NCI-H187 (cell line): ENCODE measurements around the gene LMX1B.
"Not testable (repeated sequence)": the region's sequence is repeated elsewhere in the genome, so short reads cannot be mapped to it uniquely, and the experiment has no call there.

Experiments
- DNase-seq, 2 experiments: peaks; one replicate each; lab custom pipeline; 2025; lab: John Stamatoyannopoulos, UW

Gene LMX1B

GRCh38 chr9:126696401-126697145 is 82.8 kb downstream of the LMX1B start:
- no peak for DNase-seq

DNA sequence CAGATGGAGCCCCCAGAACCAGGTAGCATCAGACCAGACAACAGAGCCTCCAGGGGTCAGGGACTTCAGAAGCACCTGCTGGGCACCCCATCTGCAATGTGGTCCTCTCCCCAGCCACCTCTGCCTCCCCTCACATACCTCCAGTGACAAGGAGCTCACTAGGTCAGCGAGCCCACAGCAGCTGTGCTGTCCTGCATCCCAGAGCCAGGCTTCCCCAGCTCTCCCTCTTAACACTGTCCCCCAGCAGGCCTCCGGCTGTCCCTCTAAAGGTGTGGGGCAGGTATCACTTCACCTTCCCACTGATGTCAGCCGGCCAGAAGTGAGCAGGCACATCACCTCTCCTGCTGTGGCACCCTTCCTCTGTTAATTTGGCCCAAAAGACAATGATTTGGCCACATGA is 83.6 kb downstream of the LMX1B start:
- no peak for DNase-seq

DNA sequence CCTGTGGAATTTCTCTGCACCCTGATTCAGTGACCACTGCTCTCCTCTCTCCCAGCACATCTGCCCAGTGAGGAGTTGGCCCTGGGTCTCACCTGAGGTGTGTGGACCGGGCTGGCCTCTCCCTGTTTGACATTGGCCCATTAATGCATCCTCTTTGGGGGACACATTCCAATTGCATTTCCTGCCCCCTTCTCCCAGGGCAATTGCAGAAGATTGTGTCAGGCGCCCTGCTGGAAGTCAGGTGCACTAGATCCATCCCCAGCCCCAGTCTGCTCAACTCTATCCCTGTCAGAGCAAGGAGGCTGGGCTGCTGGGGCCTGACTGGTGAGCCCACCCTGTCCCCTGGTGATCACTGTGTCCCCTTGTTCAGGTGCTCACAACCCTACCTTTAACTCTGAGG is 84.5 kb downstream of the LMX1B start:
- DNase-seq, result no peak

DNA sequence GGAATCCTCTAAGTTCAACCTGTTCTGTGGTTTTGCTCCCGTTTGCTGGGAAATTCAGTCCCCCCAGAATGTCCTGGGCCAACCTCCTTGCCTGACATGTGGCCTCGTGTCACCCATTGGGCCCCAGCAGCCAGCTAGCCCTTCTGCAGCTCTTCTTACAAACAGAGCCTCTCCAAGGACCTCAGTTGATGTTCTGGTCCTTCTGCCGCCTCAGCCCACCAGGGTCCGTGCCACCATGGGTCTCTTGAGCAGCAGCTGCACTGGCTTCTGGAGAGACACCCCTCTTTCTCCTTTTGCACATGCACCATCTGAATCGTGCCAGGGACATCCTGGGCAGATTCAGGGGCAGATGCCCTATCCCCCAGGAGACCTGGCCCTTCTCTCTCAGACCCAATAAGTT is 85.0 kb downstream of the LMX1B start:
- DNase-seq, result no peak

- no peak for DNase-seq
Observed at GRCh38 chr9:126699401-126699881, 85.7 kb downstream of the LMX1B start.

GRCh38 chr9:126700296-126700695 is 86.6 kb downstream of the LMX1B start:
- no peak for DNase-seq

- no peak for DNase-seq
Observed at GRCh38 chr9:126700903-126701812, 87.4 kb downstream of the LMX1B start.

GRCh38 chr9:126701813-126702140 is 88.0 kb downstream of the LMX1B start:
- no peak for DNase-seq

- DNase-seq, result no peak
Observed at GRCh38 chr9:126702151-126703001, 88.6 kb downstream of the LMX1B start.

GRCh38 chr9:126703002-126703865 is 89.5 kb downstream of the LMX1B start:
- no peak for DNase-seq

- no peak for DNase-seq
Observed at GRCh38 chr9:126703866-126704156, 90.1 kb downstream of the LMX1B start.

DNA sequence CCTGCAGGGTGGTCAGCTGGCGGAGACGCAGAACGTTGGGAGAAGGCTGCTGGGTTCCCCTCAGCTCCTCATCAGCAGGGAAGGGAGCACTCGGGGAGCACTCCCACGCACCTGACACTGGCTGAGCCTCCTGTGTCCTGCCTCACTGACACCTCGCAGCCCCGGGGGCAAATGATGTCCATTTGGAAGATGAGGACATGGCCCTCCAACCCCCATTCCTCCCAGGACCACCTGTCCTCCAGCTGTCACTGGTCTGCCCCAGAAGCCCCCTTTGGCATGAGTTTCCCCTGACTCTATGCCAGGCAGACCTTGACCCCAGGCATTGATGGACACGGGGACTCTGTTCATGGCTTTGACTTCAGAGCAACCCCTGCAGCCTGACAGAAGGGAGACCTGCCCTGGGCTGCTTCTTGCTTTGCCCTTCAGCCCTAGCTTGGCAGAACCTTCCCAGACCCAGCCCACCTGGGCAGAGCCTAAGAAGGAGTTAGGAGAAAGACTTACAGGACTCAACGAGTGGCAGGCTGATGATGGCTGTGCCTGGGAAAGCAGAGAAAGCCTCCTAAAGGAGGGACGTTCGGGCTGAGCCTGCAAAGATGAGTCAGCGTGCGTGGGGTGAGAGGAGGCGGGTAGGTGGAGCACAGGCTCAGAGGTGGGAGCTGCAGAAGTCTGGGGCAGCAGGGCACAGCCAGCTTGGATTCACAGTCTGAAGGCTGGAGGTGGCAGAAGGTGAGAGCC is 90.6 kb downstream of the LMX1B start:
- DNase-seq, result no peak

DNA sequence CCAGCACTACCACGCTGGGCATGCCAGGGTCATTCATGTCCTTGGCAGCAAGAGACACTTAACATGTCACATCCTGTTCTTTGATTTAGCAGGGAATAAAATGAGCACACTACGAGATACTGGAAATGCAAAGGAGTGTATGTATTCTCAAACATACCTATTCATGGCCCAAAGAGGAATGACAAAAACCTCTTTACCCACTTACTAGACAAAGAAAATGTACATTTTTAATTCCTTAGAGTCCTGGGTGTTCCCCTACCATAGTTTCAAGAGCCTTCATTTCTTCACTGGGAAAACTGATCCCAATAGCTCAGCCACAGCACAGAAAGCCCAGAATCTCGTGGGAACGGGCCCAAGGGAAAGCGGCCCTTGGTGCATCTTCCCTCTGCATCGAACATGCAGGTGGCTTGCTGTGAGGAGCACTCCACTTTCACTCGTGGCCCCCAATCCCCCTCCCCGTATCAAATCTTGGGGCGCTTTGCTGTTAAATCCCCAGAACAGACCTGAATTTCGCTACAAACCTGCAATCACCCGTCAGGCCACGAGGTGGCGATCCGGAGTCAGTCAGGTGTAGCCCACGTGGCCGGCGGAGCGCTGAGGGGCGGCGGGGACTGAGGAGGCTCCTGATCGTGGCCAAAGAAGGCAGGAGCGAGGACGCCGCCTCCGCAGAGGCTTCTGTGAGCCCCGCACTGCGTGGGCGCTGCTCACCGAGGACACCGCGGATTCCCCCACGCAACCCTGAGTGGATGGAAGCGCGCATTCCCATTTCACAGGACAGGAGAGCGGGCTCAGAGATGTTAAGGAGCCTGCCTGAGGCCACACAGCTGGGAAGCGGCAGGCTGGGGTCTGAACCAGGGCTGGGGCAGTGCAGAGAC is 91.4 kb downstream of the LMX1B start:
- DNase-seq, result no peak

DNA sequence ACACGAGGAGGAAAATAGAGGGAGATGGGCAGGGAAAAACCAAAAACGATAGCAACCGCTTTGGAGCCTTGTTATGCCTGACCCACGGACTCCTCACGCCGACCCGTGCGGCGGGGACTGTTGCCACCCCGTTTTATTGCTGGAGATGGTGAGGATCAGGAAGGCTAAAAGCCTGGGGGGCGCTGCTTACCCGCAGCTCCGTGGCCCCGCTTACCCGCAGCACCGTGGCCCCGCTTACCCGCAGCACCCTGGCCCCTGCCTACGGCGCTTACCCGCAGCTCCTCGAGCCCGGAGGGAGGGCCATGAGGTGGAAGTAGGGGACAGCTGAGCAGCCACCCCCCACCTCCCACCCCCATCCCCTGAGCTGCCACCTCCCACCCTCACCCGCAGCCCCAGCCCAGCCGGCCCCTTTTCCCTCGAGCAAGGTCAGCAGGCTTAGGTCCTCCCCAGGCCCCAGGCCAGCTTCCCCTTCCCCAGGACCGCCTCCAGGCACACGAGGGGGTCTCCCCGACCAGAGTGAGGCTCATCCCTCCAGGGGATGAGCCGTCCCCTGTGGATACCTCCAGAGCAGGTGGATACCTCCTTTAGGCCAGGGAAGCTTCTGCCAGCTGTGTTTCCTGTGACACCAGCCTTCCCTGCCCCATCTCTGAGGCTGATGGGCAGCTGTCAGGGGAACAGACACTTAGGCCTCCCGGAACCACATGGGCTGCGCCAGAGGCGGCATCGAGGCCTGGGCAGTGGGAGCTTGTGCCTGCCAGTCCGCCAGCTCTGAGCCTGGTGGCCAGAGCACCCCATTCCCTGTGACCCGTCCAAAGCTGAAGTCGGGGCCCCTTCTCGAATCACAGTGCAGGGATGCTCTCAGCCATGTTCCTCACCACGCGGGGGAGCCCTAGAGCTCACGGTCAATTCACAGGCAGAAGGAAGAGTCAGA is 92.3 kb downstream of the LMX1B start:
- no peak for DNase-seq

- no peak for DNase-seq
Observed at GRCh38 chr9:126706698-126707053, 92.9 kb downstream of the LMX1B start.

DNA sequence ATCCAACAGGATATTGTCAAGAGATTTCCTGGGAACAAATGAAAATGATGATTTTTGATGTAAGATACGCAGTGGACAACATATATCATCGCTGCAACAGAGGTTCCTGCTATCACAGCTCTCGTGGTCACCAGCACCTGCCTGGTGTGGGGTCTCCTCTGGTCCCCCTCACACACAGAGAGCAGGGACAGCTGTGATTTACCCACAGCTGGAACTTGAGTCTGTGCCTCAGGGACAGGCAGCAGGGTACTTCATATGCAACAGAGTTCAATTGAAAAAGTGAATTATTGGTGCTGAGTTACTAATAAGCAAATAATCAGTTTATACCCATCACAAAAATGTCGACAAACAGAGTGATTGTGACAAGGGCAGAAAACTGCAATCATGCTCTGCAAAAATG is 93.4 kb downstream of the LMX1B start:
- no peak for DNase-seq

GRCh38 chr9:126707712-126708111 is 94.0 kb downstream of the LMX1B start:
- not testable (repeated sequence) for DNase-seq

GRCh38 chr9:126708178-126708577 is 94.5 kb downstream of the LMX1B start:
- DNase-seq, result no peak

DNA sequence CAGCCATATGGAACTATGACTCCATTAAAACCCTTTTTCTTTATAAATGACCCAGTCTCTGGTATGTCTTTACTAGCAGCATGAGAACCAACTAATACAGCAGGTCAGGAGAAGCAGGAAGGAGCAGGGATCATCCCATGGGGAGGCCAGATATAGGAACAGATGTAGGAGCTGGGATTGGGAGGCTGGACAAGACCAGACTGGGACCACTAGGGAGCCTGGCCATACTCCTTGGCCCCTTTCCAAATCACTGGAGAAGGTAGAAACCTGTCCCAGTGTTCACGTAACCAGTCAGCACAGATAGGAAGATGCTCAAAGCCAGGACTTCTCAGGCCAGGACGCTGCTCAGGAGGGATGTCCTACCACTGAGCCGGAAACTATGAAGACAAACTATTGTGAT is 95.5 kb downstream of the LMX1B start:
- no peak for DNase-seq
